ENCODE measurements around the gene GALNT18.

Gene GALNT18

GRCh38 chr11:11409901-11410300 lies 211.9 kb downstream of the GALNT18 start:
- ATAC-seq (ENCODE audit: low read depth) (no peak), DNase-seq (ENCODE audit: low spot score in 2 of 2) (no peak)
- H3K9me3 Mint-ChIP-seq, result no peaks in the 10 kb centered on the region
- H3K4me3 Mint-ChIP-seq, result no peak overlapping the region
- no peaks in the 10 kb centered on the region for H3K4me1 Mint-ChIP-seq
- no peak overlapping the region for H3K27ac Mint-ChIP-seq
- H3K27me3 Mint-ChIP-seq, result peaks cover 12% of the 10 kb centered on the region
- H3K36me3 Mint-ChIP-seq, result no peaks in the 10 kb centered on the region

- Mint-ChIP-seq H3K27ac (no peak overlapping the region), H3K36me3 (no peaks in the 10 kb centered on the region), H3K27me3 (peaks cover 13% of the 10 kb centered on the region), H3K9me3 (no peaks in the 10 kb centered on the region), H3K4me1 (no peaks in the 10 kb centered on the region), H3K4me3 (no peak overlapping the region)
- no peak for ATAC-seq (ENCODE audit: low read depth)
- DNase-seq (ENCODE audit: low spot score in 2 of 2), result no peak
Measured at GRCh38 chr11:11409224-11409623, 212.6 kb downstream of the GALNT18 start.

DNA sequence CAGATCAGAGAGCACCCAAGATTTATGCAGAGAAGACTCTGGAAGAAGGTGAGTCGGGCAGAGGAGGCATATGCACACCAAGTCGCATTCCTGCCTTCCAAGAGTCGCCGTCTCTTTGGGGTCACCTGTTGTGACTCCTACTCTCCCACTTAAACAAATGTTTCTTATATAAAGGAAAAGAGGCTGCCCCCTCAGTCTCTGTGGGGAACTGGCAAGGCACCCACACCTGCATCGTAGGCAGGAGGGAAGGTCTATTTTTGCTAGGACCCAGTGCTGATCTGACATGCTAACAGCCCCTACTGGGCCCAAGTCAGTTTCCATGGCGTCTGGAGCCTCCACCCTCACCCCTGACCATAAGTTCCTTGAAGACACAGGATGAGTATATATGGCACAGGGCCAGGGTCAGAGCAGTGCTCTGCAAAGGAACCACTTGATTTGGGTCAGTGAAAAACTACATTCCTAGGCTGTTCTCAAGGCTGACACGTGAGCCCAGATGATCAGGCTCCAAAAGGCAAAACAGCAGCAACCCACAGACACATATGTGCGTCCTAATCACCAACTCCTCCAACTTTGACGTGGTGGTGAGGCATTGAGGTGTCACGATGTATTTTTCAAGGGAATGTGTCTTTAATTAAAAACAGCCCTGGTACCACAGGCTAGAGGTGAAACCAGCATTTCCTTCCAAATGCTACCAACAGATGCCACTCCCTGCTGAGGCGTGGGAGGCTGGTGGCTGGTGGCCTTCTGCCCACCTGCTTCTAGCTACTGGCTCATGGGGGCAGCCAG lies 213.2 kb downstream of the GALNT18 start:
- Mint-ChIP-seq H3K4me3 (no peak overlapping the region), H3K36me3 (no peaks in the 10 kb centered on the region), H3K27ac (no peak overlapping the region), H3K27me3 (peaks cover 10% of the 10 kb centered on the region), H3K4me1 (no peaks in the 10 kb centered on the region), H3K9me3 (no peaks in the 10 kb centered on the region)
- DNase-seq (ENCODE audit: low spot score in 2 of 2), result no peak
- no peak for ATAC-seq (ENCODE audit: low read depth)

GRCh38 chr11:11407763-11408084 lies 214.1 kb downstream of the GALNT18 start:
- Mint-ChIP-seq H3K27me3 (peaks cover 10% of the 10 kb centered on the region), H3K27ac (no peak overlapping the region), H3K9me3 (no peaks in the 10 kb centered on the region), H3K4me3 (no peak overlapping the region), H3K4me1 (no peaks in the 10 kb centered on the region), H3K36me3 (no peaks in the 10 kb centered on the region)
- DNase-seq (ENCODE audit: low spot score in 2 of 2) (no peak), ATAC-seq (ENCODE audit: low read depth) (no peak)

DNA sequence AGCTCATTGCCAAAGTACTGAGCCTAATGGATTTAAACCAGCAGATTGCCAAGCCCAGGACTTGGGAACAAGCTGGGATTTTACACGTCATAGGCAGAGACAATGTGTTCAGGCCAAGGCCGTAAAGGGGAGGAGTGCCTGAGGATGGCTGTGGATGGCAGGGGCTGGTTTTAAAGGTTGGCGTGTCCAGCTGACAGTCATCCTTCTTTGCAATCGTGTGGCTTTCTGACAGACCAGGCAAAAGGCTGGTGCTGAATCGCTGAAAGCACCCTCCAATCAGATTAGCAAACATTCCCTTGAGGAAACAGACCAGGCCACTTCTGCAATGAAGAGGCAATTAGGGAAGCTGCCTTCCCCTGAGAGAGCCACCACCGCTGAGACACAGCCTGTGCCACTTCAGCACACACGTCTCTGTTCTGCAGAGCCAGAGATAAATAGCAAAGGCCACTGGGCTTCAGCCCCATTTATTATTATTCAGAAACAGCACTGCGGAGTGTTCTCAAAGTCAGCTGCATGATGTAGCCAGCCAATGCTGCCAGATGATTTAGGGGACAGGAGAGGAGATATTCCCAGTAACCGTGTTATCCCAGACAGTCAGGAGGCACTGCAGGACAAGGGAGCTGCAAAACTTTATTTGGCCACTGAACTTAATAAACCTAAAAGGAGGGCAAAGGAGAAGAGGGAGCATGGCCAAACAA lies 214.6 kb downstream of the GALNT18 start:
- no peak for ATAC-seq (ENCODE audit: low read depth)
- Mint-ChIP-seq H3K9me3 (no peaks in the 10 kb centered on the region), H3K36me3 (no peaks in the 10 kb centered on the region), H3K4me3 (no peak overlapping the region), H3K4me1 (no peaks in the 10 kb centered on the region), H3K27ac (no peak overlapping the region), H3K27me3 (peaks cover 10% of the 10 kb centered on the region)
- no peak for DNase-seq (ENCODE audit: low spot score in 2 of 2)

GRCh38 chr11:11406652-11407051 lies 215.2 kb downstream of the GALNT18 start:
- DNase-seq (ENCODE audit: low spot score in 2 of 2) (no peak), ATAC-seq (ENCODE audit: low read depth) (no peak)
- Mint-ChIP-seq H3K4me3 (no peak overlapping the region), H3K4me1 (no peaks in the 10 kb centered on the region), H3K9me3 (no peaks in the 10 kb centered on the region), H3K36me3 (no peaks in the 10 kb centered on the region), H3K27ac (no peak overlapping the region), H3K27me3 (peaks cover 10% of the 10 kb centered on the region)

DNA sequence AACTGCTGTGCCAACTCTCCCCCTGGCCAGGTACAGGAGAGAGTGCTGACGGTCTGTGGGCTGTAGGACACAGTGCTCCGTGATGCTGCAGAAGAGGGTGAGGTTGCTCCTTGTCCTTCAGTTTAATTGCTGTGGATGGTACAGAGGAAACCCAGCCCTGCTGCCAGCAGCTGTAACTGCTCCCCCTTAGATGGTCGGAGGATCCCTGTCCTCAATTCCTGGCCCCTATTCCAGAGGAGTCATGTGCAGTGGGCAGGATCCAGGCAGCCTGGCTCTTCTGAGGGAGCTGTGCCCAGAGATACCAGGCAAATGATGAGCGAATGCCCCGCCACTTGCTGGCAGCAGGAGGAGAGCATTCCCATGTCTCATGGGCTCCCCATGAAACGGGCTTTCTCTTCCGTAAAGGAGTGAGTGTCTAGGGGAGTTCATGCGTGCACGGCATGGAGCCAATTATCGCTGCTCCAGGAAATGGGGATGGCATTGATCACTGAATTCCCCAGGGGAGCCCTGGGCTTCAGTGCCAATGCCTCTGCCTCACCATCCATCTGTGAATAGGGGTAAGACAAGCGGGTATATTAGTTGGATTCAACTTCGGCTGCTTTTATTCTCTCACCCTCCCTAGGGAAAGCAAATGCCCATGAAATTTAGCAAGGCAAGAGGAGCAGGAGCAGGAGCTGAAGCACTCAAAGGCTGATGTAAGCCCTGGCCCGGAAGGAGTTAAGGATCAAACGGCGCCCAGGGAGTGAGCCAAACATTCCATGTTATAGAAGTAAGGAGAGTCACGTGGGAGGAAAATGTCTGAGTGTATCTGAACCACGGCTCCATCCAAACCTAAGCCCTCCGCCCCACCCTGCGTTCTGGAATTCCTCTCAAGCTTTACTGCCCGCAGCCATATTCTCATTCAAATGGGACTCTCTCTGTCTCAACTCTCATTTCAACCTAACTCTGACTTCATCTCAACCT lies 217.8 kb downstream of the GALNT18 start:
- Mint-ChIP-seq H3K27me3 (peaks cover 8% of the 10 kb centered on the region), H3K27ac (no peak overlapping the region), H3K4me3 (no peak overlapping the region), H3K9me3 (no peaks in the 10 kb centered on the region), H3K36me3 (no peaks in the 10 kb centered on the region), H3K4me1 (no peaks in the 10 kb centered on the region)
- DNase-seq (ENCODE audit: low spot score in 2 of 2) (no peak), ATAC-seq (ENCODE audit: low read depth) (no peak)

DNA sequence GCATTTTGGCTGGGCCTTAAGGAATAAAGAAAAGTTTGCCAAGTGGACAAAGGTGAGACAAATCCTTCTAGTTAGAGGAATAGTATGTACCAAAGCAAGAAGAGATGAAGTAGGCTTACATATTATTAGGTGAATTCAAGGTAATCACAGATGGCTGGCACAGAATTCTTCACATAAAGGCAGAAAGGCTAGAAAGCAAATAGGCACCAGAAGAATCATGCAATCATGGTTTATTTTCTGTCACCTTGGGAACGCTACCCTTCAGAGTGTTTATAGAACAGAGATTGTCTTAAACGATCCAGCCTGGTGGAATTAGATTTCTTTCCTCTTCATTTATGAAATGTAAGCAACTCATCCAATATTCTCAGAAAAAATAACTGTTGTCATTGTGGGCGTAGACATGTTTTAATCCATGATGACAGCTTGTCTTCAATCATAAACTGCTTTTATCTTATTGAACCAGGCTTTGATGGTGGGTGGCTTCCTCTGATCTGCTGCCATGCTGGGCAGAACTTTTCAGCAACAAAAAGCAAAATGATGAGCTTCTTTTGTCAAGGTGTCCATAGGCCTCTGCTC lies 219.8 kb downstream of the GALNT18 start:
- Mint-ChIP-seq H3K36me3 (no peaks in the 10 kb centered on the region), H3K9me3 (no peaks in the 10 kb centered on the region), H3K4me1 (no peaks in the 10 kb centered on the region), H3K27me3 (peaks cover 7% of the 10 kb centered on the region), H3K4me3 (no peak overlapping the region), H3K27ac (no peak overlapping the region)
- DNase-seq (ENCODE audit: low spot score in 2 of 2) (no peak), ATAC-seq (ENCODE audit: low read depth) (no peak)

DNA sequence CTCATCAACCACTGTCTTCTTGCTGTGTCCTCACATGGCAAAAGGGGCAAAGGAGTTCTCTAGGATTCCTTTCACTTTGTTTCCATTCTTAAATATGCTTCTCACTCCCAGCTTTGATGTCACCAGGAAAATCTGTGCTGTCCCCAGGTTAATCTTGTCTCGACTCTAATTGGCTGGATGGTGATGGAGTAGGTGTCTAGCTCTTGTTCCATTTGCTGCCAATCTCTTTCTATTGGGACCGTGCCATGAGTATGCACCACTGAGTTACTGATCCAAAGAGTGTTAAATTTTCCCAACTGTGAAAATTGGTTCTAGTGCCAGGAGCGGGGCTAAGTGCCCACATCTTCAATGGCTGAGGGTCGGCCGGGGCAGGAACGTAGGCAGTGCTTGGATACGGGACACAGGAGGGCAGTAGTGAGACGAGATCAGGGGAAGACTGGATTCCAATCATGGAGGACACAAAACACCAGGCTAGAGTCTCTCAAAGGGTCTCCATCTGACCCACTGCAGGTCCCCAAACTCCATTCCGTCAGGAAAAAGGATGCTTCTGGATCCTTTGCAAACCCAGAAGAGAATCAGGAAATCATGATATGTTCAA lies 221.1 kb downstream of the GALNT18 start:
- H3K36me3 Mint-ChIP-seq, result no peaks in the 10 kb centered on the region
- no peaks in the 10 kb centered on the region for H3K9me3 Mint-ChIP-seq
- no peak overlapping the region for H3K4me3 Mint-ChIP-seq
- no peaks in the 10 kb centered on the region for H3K4me1 Mint-ChIP-seq
- no peak overlapping the region for H3K27ac Mint-ChIP-seq
- DNase-seq (ENCODE audit: low spot score in 2 of 2), result no peak
- H3K27me3 Mint-ChIP-seq, result peaks cover 12% of the 10 kb centered on the region
- ATAC-seq (ENCODE audit: low read depth), result no peak

DNA sequence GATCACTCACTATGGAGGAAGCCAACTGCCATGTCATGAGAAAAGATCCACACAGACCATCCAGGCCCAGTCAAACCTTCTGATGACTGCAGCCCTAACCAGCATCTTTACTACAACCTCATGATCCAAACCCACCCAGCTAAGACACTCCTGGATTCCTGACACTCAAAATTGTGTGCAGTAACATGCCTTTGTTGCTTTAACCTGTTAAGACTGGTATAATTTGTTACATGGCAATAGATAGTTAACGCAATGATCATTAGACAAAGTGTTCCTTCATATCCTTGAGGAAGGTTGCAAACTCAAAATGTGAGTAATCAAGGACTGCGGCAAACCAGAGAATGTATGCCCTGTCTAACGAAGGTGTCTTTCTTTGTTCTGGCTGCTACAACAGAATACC lies 221.7 kb downstream of the GALNT18 start:
- no peaks in the 10 kb centered on the region for H3K36me3 Mint-ChIP-seq
- H3K9me3 Mint-ChIP-seq, result no peaks in the 10 kb centered on the region
- H3K4me3 Mint-ChIP-seq, result no peak overlapping the region
- ATAC-seq (ENCODE audit: low read depth), result no peak
- no peak overlapping the region for H3K27ac Mint-ChIP-seq
- H3K27me3 Mint-ChIP-seq, result peaks cover 14% of the 10 kb centered on the region
- H3K4me1 Mint-ChIP-seq, result peaks cover 3% of the 10 kb centered on the region
- DNase-seq (ENCODE audit: low spot score in 2 of 2), result no peak

- peaks cover 3% of the 10 kb centered on the region for H3K4me1 Mint-ChIP-seq
- H3K36me3 Mint-ChIP-seq, result no peaks in the 10 kb centered on the region
- no peaks in the 10 kb centered on the region for H3K9me3 Mint-ChIP-seq
- no peak overlapping the region for H3K4me3 Mint-ChIP-seq
- ATAC-seq (ENCODE audit: low read depth), result no peak
- no peak for DNase-seq (ENCODE audit: low spot score in 2 of 2)
- peaks cover 12% of the 10 kb centered on the region for H3K27me3 Mint-ChIP-seq
- no peak overlapping the region for H3K27ac Mint-ChIP-seq
Measured at GRCh38 chr11:11397781-11398180, 224.0 kb downstream of the GALNT18 start.

DNA sequence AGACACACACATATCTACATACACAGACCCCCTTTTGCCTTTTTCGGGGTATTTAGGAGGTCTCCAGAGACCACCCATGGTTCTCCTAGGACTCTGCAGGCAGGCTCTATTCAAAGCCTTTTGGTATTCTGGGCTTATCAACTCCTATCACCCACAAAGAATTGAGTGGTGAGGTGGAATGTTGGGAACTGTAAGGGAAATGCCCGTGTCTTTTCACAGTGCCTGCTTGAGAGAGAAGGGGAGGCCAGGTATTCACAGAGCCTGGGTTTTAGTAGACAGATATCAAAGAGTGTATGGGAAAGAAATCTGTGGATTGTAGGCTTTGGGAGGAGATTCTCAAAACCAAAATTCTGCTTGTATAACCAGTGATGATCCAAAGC lies 224.8 kb downstream of the GALNT18 start:
- Mint-ChIP-seq H3K27ac (no peak overlapping the region), H3K27me3 (peaks cover 12% of the 10 kb centered on the region), H3K4me1 (peaks cover 3% of the 10 kb centered on the region), H3K4me3 (no peak overlapping the region), H3K9me3 (no peaks in the 10 kb centered on the region), H3K36me3 (no peaks in the 10 kb centered on the region)
- DNase-seq (ENCODE audit: low spot score in 2 of 2) (no peak), ATAC-seq (ENCODE audit: low read depth) (no peak)

DNA sequence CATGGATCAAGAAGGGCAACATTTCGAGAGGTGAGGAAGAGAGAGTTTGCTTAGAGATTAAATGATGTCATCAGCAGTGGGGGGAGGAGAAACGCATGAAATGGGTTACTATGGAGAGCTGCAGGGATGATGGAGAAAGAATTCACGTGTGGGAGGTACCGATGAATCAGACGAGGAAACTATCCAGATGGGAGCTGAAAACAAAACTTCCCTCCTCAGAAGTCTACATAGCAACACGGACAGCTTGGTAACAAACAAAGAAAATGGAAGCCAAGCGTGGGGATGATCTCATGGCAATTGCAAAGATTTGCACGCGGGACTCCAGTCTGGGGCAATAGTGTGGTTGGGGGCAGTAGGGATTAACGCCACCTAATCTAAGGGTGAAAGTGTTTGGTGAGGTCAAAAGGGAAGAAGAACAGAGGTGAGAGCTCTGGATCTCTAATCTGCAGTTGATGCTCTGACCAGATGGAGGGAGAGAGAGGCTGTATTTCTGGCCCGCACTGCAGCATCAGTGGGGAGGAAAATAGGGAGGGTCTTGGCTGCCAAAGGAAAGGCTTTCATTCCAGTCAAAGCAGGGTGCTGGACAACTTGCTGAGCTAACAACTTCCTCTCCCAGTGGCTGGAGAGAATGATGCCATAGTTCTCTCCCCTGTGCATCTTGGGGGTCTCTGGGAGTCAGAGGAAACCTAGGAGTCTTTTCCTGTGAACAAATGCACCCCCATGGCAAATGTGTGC lies 225.3 kb downstream of the GALNT18 start:
- Mint-ChIP-seq H3K9me3 (no peaks in the 10 kb centered on the region), H3K4me1 (peaks cover 3% of the 10 kb centered on the region), H3K27me3 (peaks cover 12% of the 10 kb centered on the region), H3K4me3 (no peak overlapping the region), H3K27ac (no peak overlapping the region), H3K36me3 (no peaks in the 10 kb centered on the region)
- DNase-seq (ENCODE audit: low spot score in 2 of 2), result no peak
- no peak for ATAC-seq (ENCODE audit: low read depth)

Data from memory B cell (primary cell).